Measurements from ENCODE around the gene KLHL30. TPM values are rescaled to one million over a fixed set of nuclear protein-coding genes. Genes with fewer than 3 reads are reported as not detected.

Gene KLHL30
- total RNA-seq, 1 donor = under 0.01 TPM

- H3K36me3 ChIP-seq (ENCODE audit: insufficient read depth, low read length) = peaks cover 78% of the 10 kb centered on the region
These were observed 52.0 kb downstream of the KLHL30 start for GRCh38 chr2:238190445-238190844.

More at GRCh38 chr2:238190445-238190844, 52.0 kb downstream of the KLHL30 start:
- peaks cover 14% of the 10 kb centered on the region for H4K20me1 ChIP-seq (ENCODE audit: insufficient read depth, low read length)
- no peak overlapping the region for H2AFZ ChIP-seq (ENCODE audit: low read length)
- H3K4me2 ChIP-seq (ENCODE audit: insufficient read depth, low read length) = no peak overlapping the region
- no peak for DNase-seq (ENCODE audit: insufficient read length, low spot score, missing footprints)
- no peak overlapping the region for H3K27ac ChIP-seq (ENCODE audit: low read depth, low read length)
- H3K9me3 ChIP-seq (ENCODE audit: low read depth, low read length) = no peaks in the 10 kb centered on the region
- TF ChIP-seq CTCF (IDR thresholded peaks at IDR 0.05; ENCODE audit: extremely low read depth, low read depth, low read length) = no peak
- H3K27me3 ChIP-seq (ENCODE audit: insufficient read depth, low read length) = no peaks in the 10 kb centered on the region
- H3K4me3 ChIP-seq (ENCODE audit: insufficient read depth, low read length) = no peak overlapping the region
- H3K79me2 ChIP-seq (ENCODE audit: insufficient read depth, low read length) = peaks cover 28% of the 10 kb centered on the region
- H3K4me1 ChIP-seq (ENCODE audit: insufficient read depth, low read length) = no peaks in the 10 kb centered on the region

Other genes with a start within 250 kb of the KLHL30 start
- 39.8 and 45.1 TPM in 2 replicates for gene UBE2F, start 171.7 kb upstream of the KLHL30 start, total RNA-seq
- 11.6 and 12.4 TPM in 2 replicates for gene SCLY, start 77.7 kb upstream of the KLHL30 start, total RNA-seq
- 1.8 and 9.8 TPM in 2 replicates for gene ESPNL, start 38.3 kb upstream of the KLHL30 start, total RNA-seq
- gene ERFE, start 20.3 kb downstream of the KLHL30 start, total RNA-seq = 0.88 and 1.8 TPM in 2 replicates
- 24.2 and 24.5 TPM in 2 replicates for gene ILKAP, start 65.0 kb downstream of the KLHL30 start, total RNA-seq
- gene HES6, start 101.4 kb downstream of the KLHL30 start, total RNA-seq = 1.8 and 4.0 TPM in 2 replicates
- 7.4 and 9.4 TPM in 2 replicates for gene PER2, start 149.9 kb downstream of the KLHL30 start, total RNA-seq
- gene TRAF3IP1, start 181.8 kb downstream of the KLHL30 start, total RNA-seq = 7.6 and 8.5 TPM in 2 replicates